Measurements from ENCODE around the gene KRT4.

DNA sequence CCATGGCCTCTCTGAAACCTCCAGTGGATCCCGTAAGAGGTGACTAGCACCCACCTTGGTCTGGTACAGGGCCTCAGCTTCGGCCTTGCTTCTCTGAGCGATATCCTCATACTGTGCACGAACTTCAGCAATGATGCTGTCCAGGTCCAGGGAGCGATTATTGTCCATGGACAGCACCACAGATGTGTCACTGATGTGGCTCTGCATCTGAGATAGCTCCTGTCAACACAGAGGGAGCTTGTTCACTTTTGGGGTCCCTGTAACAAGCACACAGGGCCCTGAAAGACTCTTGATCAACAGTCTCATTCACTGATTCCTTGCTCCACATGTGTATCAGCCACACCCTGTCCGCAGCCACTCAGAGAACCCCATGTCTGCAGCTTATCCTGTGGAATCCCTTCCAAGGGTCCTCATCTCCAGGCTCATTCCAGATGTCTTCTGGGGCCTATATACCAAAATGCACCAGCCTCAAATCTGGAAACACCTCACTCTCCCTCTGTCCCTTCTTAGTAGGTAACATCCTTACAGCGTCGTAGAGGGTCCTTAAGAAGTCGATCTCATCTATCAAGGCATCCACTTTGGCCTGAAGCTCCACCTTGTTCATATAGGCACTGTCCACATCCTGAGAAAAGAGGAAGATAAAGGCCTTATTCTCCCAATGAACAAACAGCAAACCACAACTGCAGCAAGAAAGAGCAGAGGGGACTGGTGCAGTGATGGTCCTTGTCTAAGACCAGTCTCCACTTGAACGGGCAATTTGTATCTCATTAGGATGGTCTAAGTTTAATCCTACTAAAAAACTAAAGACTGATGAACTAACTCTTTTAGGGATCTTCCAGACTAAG, 21.5 kb downstream of the KRT4 start:
- TF ChIP-seq EZH2 (IDR thresholded peaks at IDR 0.05; ENCODE audit: low read depth, unreplicated experiment) = no peak
- TF ChIP-seq, protein P1, sequence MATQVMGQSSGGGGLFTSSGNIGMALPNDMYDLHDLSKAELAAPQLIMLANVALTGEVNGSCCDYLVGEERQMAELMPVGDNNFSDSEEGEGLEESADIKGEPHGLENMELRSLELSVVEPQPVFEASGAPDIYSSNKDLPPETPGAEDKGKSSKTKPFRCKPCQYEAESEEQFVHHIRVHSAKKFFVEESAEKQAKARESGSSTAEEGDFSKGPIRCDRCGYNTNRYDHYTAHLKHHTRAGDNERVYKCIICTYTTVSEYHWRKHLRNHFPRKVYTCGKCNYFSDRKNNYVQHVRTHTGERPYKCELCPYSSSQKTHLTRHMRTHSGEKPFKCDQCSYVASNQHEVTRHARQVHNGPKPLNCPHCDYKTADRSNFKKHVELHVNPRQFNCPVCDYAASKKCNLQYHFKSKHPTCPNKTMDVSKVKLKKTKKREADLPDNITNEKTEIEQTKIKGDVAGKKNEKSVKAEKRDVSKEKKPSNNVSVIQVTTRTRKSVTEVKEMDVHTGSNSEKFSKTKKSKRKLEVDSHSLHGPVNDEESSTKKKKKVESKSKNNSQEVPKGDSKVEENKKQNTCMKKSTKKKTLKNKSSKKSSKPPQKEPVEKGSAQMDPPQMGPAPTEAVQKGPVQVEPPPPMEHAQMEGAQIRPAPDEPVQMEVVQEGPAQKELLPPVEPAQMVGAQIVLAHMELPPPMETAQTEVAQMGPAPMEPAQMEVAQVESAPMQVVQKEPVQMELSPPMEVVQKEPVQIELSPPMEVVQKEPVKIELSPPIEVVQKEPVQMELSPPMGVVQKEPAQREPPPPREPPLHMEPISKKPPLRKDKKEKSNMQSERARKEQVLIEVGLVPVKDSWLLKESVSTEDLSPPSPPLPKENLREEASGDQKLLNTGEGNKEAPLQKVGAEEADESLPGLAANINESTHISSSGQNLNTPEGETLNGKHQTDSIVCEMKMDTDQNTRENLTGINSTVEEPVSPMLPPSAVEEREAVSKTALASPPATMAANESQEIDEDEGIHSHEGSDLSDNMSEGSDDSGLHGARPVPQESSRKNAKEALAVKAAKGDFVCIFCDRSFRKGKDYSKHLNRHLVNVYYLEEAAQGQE (IDR thresholded peaks at IDR 0.05; ENCODE audit: unreplicated experiment) = no peak
